Endothelial cell of umbilical vein (primary cell): ENCODE results near the gene GAPDH. TPM values are rescaled to one million over a fixed set of nuclear protein-coding genes. Genes with fewer than 3 reads are reported as not detected.
"Not testable (repeated sequence)": the region's sequence is repeated elsewhere in the genome, so short reads cannot be mapped to it uniquely, and the experiment has no call there.

Experiments used
- BruUV-seq: library from RNA; stranded (reverse); fragments of 400-500 nt; replicated peaks from 2 replicates; lab custom pipeline; 2021; lab: Mats Ljungman, UMichigan
- CTCF ChIA-PET: fragments of 300-600, 350-600 bp; sonication (Branson Sonifier 250); formaldehyde crosslinking; loops from one replicate; lab custom pipeline; 2021; ENCODE audit warnings: antibody characterized with exemption, inconsistent platforms; lab: Charles Lee
- POLR2A ChIA-PET: fragments of 300-600, 350-600 bp; sonication (Branson Sonifier 250); formaldehyde crosslinking; loops from one replicate; lab custom pipeline; 2021; ENCODE audit warnings: antibody characterized with exemption, inconsistent platforms; lab: Charles Lee
- DNase-seq: peaks from one replicate; pipeline ENCODE4 v3.0.0-alpha.2; 2011; ENCODE audit warnings: low read depth, low spot score
- FAIRE-seq: peaks from 2 replicates; lab custom pipeline; 2011; peaks lifted over from hg19 to GRCh38; lab: Jason Lieb, UNC
- H2AFZ ChIP-seq: 2 replicates; pipeline ENCODE4 v1.6.0; 2012; ENCODE audit warnings: low read depth, low read length, control low read depth, inconsistent platforms
- H3K27ac ChIP-seq: 2 replicates; pipeline ENCODE4 v1.5.1; 2011; ENCODE audit warnings: low read depth, mild to moderate bottlenecking, control low read depth, low read length, moderate library complexity; ENCODE audit not compliant: insufficient read depth
- H3K27me3 ChIP-seq, 2 experiments: 2 replicates each; pipeline versions ENCODE4 v1.6.0 to v1.6.1; 2011; ENCODE audit warnings: low read length in 2 of 2, mixed read lengths in 1 of 2; ENCODE audit not compliant: control insufficient read depth in 2 of 2, insufficient read depth in 2 of 2
- H3K36me3 ChIP-seq, 2 experiments: 2 replicates in 1 of 2; 3 replicates in 1 of 2; pipeline ENCODE4 v1.5.1; 2011; ENCODE audit warnings: low read length in 2 of 2, mild to moderate bottlenecking in 1 of 2, moderate library complexity in 1 of 2; ENCODE audit not compliant: control insufficient read depth in 2 of 2, insufficient read depth in 2 of 2; ENCODE audit errors: extremely low read depth in 1 of 2
- H3K4me1 ChIP-seq: 3 replicates; pipeline ENCODE4 v1.5.1; 2011; ENCODE audit warnings: mild to moderate bottlenecking, low read length; ENCODE audit not compliant: control insufficient read depth, insufficient read depth; ENCODE audit errors: extremely low read depth
- H3K4me2 ChIP-seq: 2 replicates; pipeline ENCODE4 v1.6.1; 2011; ENCODE audit warnings: low read length, control low read depth, mixed read lengths; ENCODE audit not compliant: insufficient read depth
- H3K4me3 ChIP-seq, 3 experiments: fragments of 200-600 bp in 1 of 3; sonication (generic), shearing (Covaris generic) in 1 of 3; replicated peaks in 1 of 3; 2 replicates each; pipeline ENCODE4 v1.5.1; 2011 to 2016; ENCODE audit warnings: control low read depth in 3 of 3, low read length in 3 of 3, mild to moderate bottlenecking in 2 of 3, inconsistent platforms in 1 of 3, low read depth in 1 of 3, moderate library complexity in 1 of 3; ENCODE audit not compliant: insufficient read depth in 1 of 3
- H3K79me2 ChIP-seq: 2 replicates; pipeline ENCODE4 v1.6.0; 2012; ENCODE audit warnings: low read length, inconsistent platforms; ENCODE audit not compliant: control insufficient read depth, insufficient read depth
- H3K9ac ChIP-seq: replicated peaks from 2 replicates; pipeline ENCODE3; 2011; ENCODE audit warnings: low read length, control low read depth; ENCODE audit not compliant: insufficient read depth; ENCODE audit errors: extremely low read depth
- H3K9me1 ChIP-seq: replicated peaks from 3 replicates; pipeline ENCODE4 v1.6.0; 2011; ENCODE audit warnings: mild to moderate bottlenecking, low read length; ENCODE audit not compliant: control insufficient read depth, insufficient read depth; ENCODE audit errors: extremely low read depth
- H3K9me3 ChIP-seq: replicated peaks from 2 replicates; pipeline ENCODE4 v1.5.1; 2012; ENCODE audit warnings: low read length, inconsistent platforms; ENCODE audit not compliant: control insufficient read depth, insufficient read depth
- H4K20me1 ChIP-seq: replicated peaks from 2 replicates; pipeline ENCODE3; 2011; ENCODE audit warnings: mild to moderate bottlenecking, low read length; ENCODE audit not compliant: control insufficient read depth, insufficient read depth; ENCODE audit errors: extremely low read depth
- CTCF ChIP-seq, 2 donors: IDR thresholded peaks; 1 replicate in 1 of 2; 2 replicates in 1 of 2; pipeline ENCODE4 v1.5.1; 2011; ENCODE audit warnings: low read length in 2 of 2, mild to moderate bottlenecking in 2 of 2, moderate library complexity in 2 of 2, control low read depth in 1 of 2, inconsistent platforms in 1 of 2, low read depth in 1 of 2; ENCODE audit not compliant: insufficient read depth in 1 of 2; ENCODE audit errors: extremely low read depth in 1 of 2
- EZH2 ChIP-seq: IDR thresholded peaks from 2 replicates; pipeline ENCODE4 v1.6.1; 2012; ENCODE audit warnings: borderline replicate concordance, low read depth, mild to moderate bottlenecking, moderate library complexity, low read length, inconsistent platforms; ENCODE audit not compliant: severe bottlenecking
- FOS ChIP-seq: IDR thresholded peaks from 2 replicates; pipeline ENCODE4 v1.6.1; 2011; ENCODE audit warnings: mild to moderate bottlenecking, low read length, moderate library complexity, borderline replicate concordance; ENCODE audit not compliant: insufficient read depth
- GATA2 ChIP-seq: IDR thresholded peaks from 2 replicates; pipeline ENCODE4 v1.7.0; 2011; ENCODE audit warnings: low read depth, mild to moderate bottlenecking, moderate library complexity, mixed read lengths, low read length; ENCODE audit not compliant: insufficient read length, insufficient read depth
- JUN ChIP-seq: IDR thresholded peaks from 2 replicates; pipeline ENCODE4 v1.6.1; 2011; ENCODE audit warnings: borderline replicate concordance, low read depth; ENCODE audit not compliant: insufficient read length, insufficient read depth
- MAX ChIP-seq: IDR thresholded peaks from 2 replicates; pipeline ENCODE4 v1.6.1; 2011; ENCODE audit not compliant: insufficient read depth, insufficient read length
- MYC ChIP-seq: IDR thresholded peaks from one replicate; pipeline ENCODE4 v1.6.1; 2011; ENCODE audit warnings: mild to moderate bottlenecking, low read depth, low read length
- POLR2A ChIP-seq: IDR thresholded peaks from 2 replicates; pipeline ENCODE4 v1.6.1; 2012; ENCODE audit warnings: low read depth, mild to moderate bottlenecking, control low read depth, low read length
- POLR2AphosphoS5 ChIP-seq: IDR thresholded peaks from 2 replicates; pipeline ENCODE4 v1.6.1; 2012; ENCODE audit warnings: low read depth, mild to moderate bottlenecking, control low read depth, low read length, moderate library complexity; ENCODE audit not compliant: insufficient read depth
- dilution Hi-C: fragments of 300-500 bp; cut with MboI; formaldehyde crosslinking; loops from one replicate; pipeline ENCODE4 v1.15.0; 2019; ENCODE audit warnings: low sequenced_read_pairs; ENCODE audit not compliant: extremely low pct_ligation_motif_present
- intact Hi-C: fragments of 100-400 bp; cut with micrococcal nuclease; formaldehyde crosslinking; loops from one replicate; pipeline ENCODE4 v1.10.0; 2022
- polyA plus RNA-seq, 4 experiments: library from polyadenylated mRNA; depleted of rRNA in 3 of 4; stranded (reverse) in 3 of 4; unstranded in 1 of 4; fragments of >200 nt; gene quantifications; 2 replicates each; pipeline versions ENCODE4 v1.2.1 to v1.2.3, GENCODE V29; 2011 to 2012; ENCODE audit warnings: missing spikeins in 1 of 4
- total RNA-seq: library from RNA; stranded (reverse); gene quantifications from 2 replicates; pipeline ENCODE4 v1.2.3, GENCODE V29; 2021

GAPDH gene
- total and polyA plus RNA-seq, 2 donors (not counting 3 experiments of a cell fraction or from before 2014, with no cell fraction given): 4,648 to 8,748 TPM

- POLR2A ChIA-PET: interaction anchor here (0.9 to 1.3 kb wide), 2 partner anchors 24 to 39 kb away, joined by 3 to 4 read pairs; partner anchors contain the start of genes GAPDH and VAMP1
- peak overlapping the region; percentile 53 for H3K9ac ChIP-seq
- H3K27me3 ChIP-seq: no peaks in the 10 kb centered on the region
- peak overlapping the region in 2 of 3 experiments; percentile 36 to 76 for H3K4me3 ChIP-seq
- CTCF ChIA-PET: interaction anchor here (0.8 to 2.5 kb wide), 3 partner anchors 22 to 43 kb away, joined by 3 to 14 read pairs (median 8); no protein-coding TSS in a partner anchor
- H3K4me2 ChIP-seq: peak overlapping the region; percentile 96
- H3K9me3 ChIP-seq: no peaks in the 10 kb centered on the region
- peak overlapping the region; percentile 54 for H3K27ac ChIP-seq
- intact Hi-C loops: loop anchor here (1.0 kb wide), 1 partner anchor 25 kb away; the partner anchor contains the start of gene VAMP1
- DNase-seq: no peak
- no peak for FAIRE-seq
- peaks cover 2 to 7% of the 10 kb centered on the region in 2 experiments for H3K36me3 ChIP-seq
- H3K4me1 ChIP-seq: peaks cover 20% of the 10 kb centered on the region
- no peak for TF ChIP-seq POLR2AphosphoS5
- TF ChIP-seq JUN: no peak
- TF ChIP-seq CTCF (IDR thresholded peaks at IDR 0.05; ENCODE audit: extremely low read depth in 1 of 2, insufficient read depth in 1 of 2, low read depth in 1 of 2, low read length in 2 of 2): no peak
- TF ChIP-seq MAX: no peak
- no peak for TF ChIP-seq EZH2
- TF ChIP-seq POLR2A: no peak
- no peak for TF ChIP-seq GATA2
- no peak for TF ChIP-seq MYC
- TF ChIP-seq FOS: no peak
- dilution Hi-C loops: no loop called here
- no peaks in the 10 kb centered on the region for H3K9me1 ChIP-seq
- H4K20me1 ChIP-seq: no peaks in the 10 kb centered on the region
- BruUV-seq: no TSS peak
- peaks cover 38% of the 10 kb centered on the region for H3K79me2 ChIP-seq
- H2AFZ ChIP-seq: no peak overlapping the region
Measured at GRCh38 chr12:6494968-6495367, 39.3 kb upstream of the GAPDH start.

GRCh38 chr12:6497291-6497690 is 37.0 kb upstream of the GAPDH start:
- H3K27ac ChIP-seq, H3K9me3 ChIP-seq, H3K9ac ChIP-seq, intact Hi-C loops, H4K20me1 ChIP-seq, BruUV-seq, H3K4me3 ChIP-seq, H3K27me3 ChIP-seq, FAIRE-seq, H3K36me3 ChIP-seq, dilution Hi-C loops, H2AFZ ChIP-seq, H3K4me2 ChIP-seq, DNase-seq, H3K9me1 ChIP-seq: not testable (repeated sequence)
- ChIA-PET CTCF (interaction anchor here (1.0 to 1.1 kb wide), 2 partner anchors 14 to 40 kb away, joined by 3 to 6 read pairs; no protein-coding TSS in a partner anchor), POLR2A (interaction anchor here (0.9 to 1.6 kb wide), 2 partner anchors 27 to 37 kb away, joined by 3 to 6 read pairs; partner anchors contain the start of genes GAPDH and VAMP1)
- peaks cover 17% of the 10 kb centered on the region for H3K4me1 ChIP-seq
- peaks cover 52% of the 10 kb centered on the region for H3K79me2 ChIP-seq
